Skeletal muscle cell (primary cell): ENCODE data around the gene SMIM13.
"Not testable (repeated sequence)": the region's sequence is repeated elsewhere in the genome, so short reads cannot be mapped to it uniquely, and the experiment has no call there.

Source experiments
- DNase-seq: peaks from one replicate; pipeline ENCODE4 v3.0.0-alpha.2; 2010; ENCODE audit warnings: low read depth
- H3K4me3 ChIP-seq: 2 replicates; pipeline ENCODE4 v1.5.1; 2011; ENCODE audit warnings: low read depth, mild to moderate bottlenecking, control low read depth, low read length, moderate library complexity

SMIM13 gene

GRCh38 chr6:11080296-11080695 is 13.3 kb upstream of the SMIM13 start:
- no peak overlapping the region for H3K4me3 ChIP-seq
- no peak for DNase-seq

- DNase-seq = no peak
- H3K4me3 ChIP-seq = no peak overlapping the region
Measured at GRCh38 chr6:11083491-11083890, 10.1 kb upstream of the SMIM13 start.

DNA sequence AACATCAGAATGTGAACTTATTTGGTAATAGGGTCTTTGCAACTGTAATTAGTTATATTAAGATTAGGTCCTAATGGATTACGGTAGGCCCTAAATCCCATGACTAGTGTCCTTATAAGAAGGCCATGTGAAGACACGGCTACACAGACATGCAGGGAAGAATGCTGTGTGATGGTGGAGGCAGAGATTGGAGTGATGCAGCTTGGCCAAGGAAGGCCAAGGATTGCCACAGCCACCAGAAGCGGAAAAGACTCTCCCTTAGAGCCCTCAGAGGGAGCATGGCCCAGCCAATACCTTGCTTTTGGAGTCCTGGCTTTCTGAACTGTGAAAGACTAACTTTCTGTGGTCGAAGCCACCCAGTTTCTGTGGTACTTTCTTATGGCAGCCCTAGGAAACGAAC is 9.7 kb upstream of the SMIM13 start:
- no peak overlapping the region for H3K4me3 ChIP-seq
- DNase-seq = no peak

GRCh38 chr6:11085758-11086435 is 7.7 kb upstream of the SMIM13 start:
- no peak for DNase-seq

GRCh38 chr6:11087141-11087812 is 6.4 kb upstream of the SMIM13 start:
- DNase-seq, H3K4me3 ChIP-seq: not testable (repeated sequence)

More at GRCh38 chr6:11085758-11086435, 7.7 kb upstream of the SMIM13 start:
- H3K4me3 ChIP-seq = no peak overlapping the region

- no peak overlapping the region for H3K4me3 ChIP-seq
Measured at GRCh38 chr6:11089695-11090094, 3.9 kb upstream of the SMIM13 start.

DNA sequence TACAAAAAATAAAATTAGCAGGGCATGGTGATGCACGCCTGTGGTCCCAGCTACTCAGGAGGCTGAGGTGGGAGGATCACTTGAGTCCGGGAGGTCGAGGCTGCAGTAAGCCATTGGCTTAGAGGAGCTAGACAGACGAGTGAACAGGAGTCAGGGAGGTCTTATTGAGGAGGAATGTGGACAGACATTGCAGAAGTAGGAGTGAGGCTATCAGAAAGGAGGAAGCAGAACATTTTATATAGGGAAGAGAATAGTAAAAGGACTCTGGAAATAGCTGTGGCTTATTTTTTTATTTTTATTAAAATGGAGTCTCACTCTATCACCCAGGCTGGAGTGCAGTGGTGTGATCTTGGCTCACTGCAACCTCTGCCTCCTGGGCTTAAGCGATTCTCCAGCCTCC is 2.5 kb upstream of the SMIM13 start:
- DNase-seq, H3K4me3 ChIP-seq: not testable (repeated sequence)

More at GRCh38 chr6:11089695-11090094, 3.9 kb upstream of the SMIM13 start:
- no peak for DNase-seq

GRCh38 chr6:11092668-11093375 is 812 bp upstream of the SMIM13 start:
- H3K4me3 ChIP-seq = peak overlapping the region; percentile 82
- no peak for DNase-seq

- DNase-seq = no peak
- H3K4me3 ChIP-seq = peak overlapping the region; percentile 82
Measured at GRCh38 chr6:11093376-11093625, 333 bp upstream of the SMIM13 start.

- DNase-seq = no peak
- peak overlapping the region; percentile 82 for H3K4me3 ChIP-seq
Measured at GRCh38 chr6:11094411-11094851, 797 bp downstream of the SMIM13 start.

DNA sequence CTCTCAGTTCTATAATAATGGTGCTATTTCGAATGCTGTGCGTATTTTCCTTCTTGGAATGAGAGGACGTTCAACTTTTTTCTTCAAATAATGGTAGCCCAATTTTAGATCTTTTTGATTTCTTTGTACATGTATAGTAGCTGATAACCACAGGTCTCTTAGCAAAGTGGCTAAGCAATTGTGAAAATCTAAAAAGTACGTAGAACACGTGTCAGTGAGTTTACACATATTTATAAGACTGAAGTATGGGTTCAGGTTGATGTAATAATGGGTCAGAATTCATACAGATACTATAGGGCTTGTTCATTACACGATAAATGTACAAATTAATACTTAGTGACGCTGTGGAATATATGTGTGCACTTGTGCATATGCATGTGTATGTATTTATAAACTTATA is 1.3 kb downstream of the SMIM13 start:
- DNase-seq = no peak
- peak overlapping the region; percentile 82 for H3K4me3 ChIP-seq

DNA sequence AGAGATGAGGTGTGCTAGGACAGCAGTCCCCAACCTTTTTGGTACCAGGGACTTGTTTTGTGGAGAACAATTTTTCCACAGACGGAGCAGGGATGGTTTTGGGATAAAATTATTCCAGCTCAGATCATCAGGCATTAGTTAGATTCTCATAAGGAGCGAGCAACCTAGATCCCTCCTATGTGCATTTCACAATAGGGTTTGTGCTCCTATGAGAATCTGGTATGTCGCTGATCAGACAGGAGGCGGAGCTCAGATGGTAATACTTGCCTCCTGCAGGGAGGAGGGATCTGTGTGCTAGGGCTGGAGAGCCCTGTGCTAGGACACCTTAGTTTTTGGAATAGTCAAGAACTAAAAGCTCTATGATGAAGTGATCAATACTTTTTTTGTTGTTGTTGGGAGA is 2.5 kb downstream of the SMIM13 start:
- peak; percentile 43 for DNase-seq
- no peak overlapping the region for H3K4me3 ChIP-seq

DNA sequence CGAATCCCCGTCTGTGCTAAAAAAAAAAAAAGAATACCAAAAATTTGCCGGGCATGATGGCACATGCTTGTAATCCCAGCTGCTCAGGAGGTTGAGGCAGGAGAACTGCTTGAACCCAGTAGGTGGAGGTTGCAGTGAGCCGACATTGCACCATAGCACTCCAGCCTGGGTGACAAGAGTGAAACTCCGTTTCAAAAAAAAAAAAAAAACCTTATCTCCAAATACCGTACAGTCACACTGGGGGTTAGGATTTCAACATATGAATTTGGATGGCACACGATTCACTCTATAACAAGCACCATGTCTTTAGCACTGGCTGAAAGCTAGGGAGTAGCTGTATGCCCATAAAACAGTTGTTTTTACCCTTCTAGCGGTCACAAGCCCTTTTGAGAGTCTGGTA is 3.8 kb downstream of the SMIM13 start:
- DNase-seq = no peak
- no peak overlapping the region for H3K4me3 ChIP-seq

DNA sequence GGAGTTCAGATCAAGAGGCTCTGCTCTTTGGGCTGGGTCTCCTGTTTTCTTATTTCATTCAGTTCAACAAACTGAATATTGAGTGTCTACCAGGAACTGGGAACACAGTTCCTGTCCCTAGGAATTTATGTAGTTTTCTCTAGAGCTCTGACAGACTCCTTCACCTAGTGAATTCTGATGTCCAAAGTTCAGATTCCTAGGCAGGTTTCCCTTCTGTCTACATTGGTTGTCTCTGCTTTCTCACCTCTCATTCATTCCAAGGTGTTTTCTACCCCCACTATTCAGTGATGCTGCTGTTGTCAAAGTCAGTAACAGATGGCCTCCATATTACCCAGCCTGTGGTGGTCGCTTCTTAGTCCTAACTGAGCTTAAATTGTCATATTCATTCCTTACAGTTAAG is 4.4 kb downstream of the SMIM13 start:
- no peak for DNase-seq
- no peak overlapping the region for H3K4me3 ChIP-seq

GRCh38 chr6:11101417-11101816 is 7.8 kb downstream of the SMIM13 start:
- no peak overlapping the region for H3K4me3 ChIP-seq
- DNase-seq = no peak

DNA sequence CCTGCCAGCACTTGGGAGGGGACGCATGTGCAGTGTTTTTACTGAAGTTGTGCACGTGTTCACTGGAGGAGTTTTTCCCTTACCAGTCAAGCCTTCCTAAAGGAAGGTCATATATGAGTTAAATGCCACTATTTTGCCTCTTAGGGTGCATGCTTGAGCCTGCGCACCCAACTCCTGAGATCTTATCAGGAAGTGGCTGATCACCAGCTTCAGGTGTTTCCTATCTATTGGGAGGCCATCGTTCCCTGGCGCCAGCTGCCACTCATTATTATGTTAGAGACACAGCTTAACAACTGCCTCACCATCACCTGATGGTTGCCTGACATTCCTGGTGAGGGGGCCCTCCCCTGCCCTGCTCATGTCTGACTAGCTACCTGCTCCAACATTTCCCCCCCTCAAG is 9.4 kb downstream of the SMIM13 start:
- no peak overlapping the region for H3K4me3 ChIP-seq
- DNase-seq = no peak

GRCh38 chr6:11108726-11109125 is 15.1 kb downstream of the SMIM13 start:
- no peak for DNase-seq
- no peak overlapping the region for H3K4me3 ChIP-seq

DNA sequence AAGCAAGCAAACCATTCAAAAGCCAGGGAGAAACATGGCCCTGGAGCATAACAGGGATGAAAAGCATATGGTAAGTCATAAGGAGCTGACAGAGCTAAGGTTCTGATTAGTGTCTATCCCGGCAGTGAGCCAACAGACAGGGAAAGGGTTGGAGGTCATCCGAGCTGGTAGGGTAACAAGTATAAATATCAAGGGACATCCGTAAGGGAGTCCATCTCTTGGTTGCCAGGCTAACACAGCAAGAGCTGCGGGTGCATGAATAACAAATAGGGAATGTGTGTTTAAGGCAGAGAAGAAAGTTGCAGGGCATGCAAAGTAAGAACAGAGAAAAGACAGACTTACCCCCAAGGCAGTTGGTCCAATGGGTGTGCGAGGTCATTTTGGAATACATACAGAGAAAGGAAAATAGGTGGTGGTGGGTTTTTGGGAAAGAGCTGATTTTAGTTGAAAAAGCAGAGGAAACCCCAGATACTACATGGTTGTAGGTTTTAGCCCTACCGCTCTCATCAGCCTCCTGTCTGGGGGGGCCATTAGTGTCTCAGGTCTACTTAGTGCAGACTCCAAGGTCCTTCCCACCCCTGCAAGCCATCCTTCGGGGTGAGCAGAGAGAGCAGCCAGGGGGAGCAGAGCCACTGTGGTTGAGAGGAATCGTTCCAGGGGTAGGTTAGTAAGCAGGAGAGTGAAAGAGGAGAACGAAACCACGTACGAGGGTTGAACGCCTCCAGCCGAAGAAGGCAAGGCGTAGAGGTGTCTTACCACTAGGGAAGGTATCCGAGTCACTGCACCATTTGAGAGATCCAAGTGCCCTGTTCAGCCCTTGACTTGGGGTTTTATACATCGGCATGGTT is 17.5 kb downstream of the SMIM13 start, which contains the start of gene ERVFRD-1:
Gene ERVFRD-1, minus strand, starts transcription at position 805 of the 848 bp plus-strand sequence. CDS start 6,415 bp downstream, outside the sequence.
- no peak within 1 kb of the TSS for H3K4me3 ChIP-seq
- no peak for DNase-seq

- no peak overlapping the region for H3K4me3 ChIP-seq
- no peak for DNase-seq
Measured at GRCh38 chr6:11111769-11112437, 18.3 kb downstream of the SMIM13 start.
